H1 (cell line): ENCODE results near the gene PASK. TPM values are rescaled to one million over a fixed set of nuclear protein-coding genes. Genes with fewer than 3 reads are reported as not detected.

ENCODE experiments used
- CHD7 ChIP-seq: fragments of 300-600 bp; sonication (generic); IDR thresholded peaks from 2 replicates; pipeline ENCODE4 v1.7.1; 2012; ENCODE audit warnings: low read length, moderate library complexity, mild to moderate bottlenecking, inconsistent platforms; ENCODE audit not compliant: insufficient replicate concordance
- RBBP5 ChIP-seq: IDR thresholded peaks from 2 replicates; pipeline ENCODE4 v1.7.1; 2012; ENCODE audit warnings: low read depth, mild to moderate bottlenecking, inconsistent platforms, low read length, moderate library complexity, borderline replicate concordance
- polyA plus RNA-seq, 7 experiments: library from polyadenylated mRNA; depleted of rRNA in 3 of 7; stranded (reverse) in 5 of 7; unstranded in 2 of 7; fragments of >200 nt in 5 of 7; fragments of 200-250 nt in 2 of 7; gene quantifications; 1 replicate in 5 of 7; 2 replicates in 1 of 7; 4 replicates in 1 of 7; pipeline versions ENCODE4 v1.2.1 to v1.2.3, GENCODE V29; 2011 to 2013; ENCODE audit warnings: missing spikeins in 2 of 7, mixed read lengths in 2 of 7
- total RNA-seq: library from RNA; stranded (reverse); fragmentation: NEBNext Ultra II Directional; extraction: Animal tissue kit (Norgen Biotek cat#: 25700); gene quantifications from 2 replicates; pipeline ENCODE4 v1.2.1, GENCODE V29; 2021

PASK gene
- total and polyA plus RNA-seq, 2 of the 8 experiments (the other 6 are each of a cell fraction or from before 2014, with no cell fraction given) = 20.5 to 66.1 TPM

DNA sequence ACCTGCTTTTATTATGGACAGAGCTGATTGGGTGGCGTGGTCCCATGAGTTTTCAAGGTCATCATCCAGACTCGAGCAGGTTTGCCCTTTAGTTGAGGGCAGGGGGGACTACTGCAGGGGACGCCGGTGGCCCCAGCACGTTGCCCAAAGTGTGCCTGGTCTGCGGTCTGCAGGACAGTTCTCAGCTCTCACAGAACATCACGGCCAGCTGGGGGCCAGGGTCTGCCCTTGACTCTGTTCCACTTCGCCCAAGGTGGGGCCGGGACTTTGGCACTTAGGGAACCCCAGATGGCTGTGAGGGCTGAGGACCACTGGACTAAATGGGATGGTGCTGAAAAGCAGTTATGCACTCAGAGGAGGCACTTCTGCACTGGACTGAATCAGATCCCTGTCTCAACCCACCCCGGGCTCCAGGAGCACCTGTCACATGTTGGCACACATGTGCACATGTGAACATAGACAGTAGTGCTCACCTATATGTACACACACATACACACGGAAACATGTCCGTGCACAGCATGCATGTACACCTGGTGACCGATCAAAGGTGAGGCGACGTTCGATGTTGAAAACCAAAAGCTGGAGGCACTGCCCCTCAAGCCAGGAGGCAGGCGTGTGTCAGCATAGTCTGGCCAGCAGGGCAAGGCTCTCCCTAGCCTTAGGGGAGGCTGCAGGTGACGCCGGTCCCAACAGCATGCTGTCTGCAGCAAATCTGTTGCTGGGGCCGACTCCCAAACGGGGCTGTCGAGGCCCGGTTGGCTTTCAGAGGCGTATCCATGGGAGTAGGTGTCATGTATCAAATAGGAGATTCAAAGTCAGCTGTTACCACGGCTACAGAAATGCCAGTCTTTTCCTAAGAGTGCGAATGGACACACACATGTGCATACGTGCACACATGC, 49.4 kb upstream of the PASK start (continued):
- no peak for TF ChIP-seq CHD7
- TF ChIP-seq RBBP5 = no peak
